DOHH2 (cell line): ENCODE measurements around the gene BCL2L1.
"Not testable (repeated sequence)": the region's sequence is repeated elsewhere in the genome, so short reads cannot be mapped to it uniquely, and the experiment has no call there.

Experiments used
- CTCF ChIP-seq: fragments of 200-600 bp; sonication (generic); IDR thresholded peaks from one replicate; pipeline ENCODE4 v1.5.1; 2014; ENCODE audit warnings: antibody characterized with exemption, mild to moderate bottlenecking, low read depth, low read length; ENCODE audit not compliant: poor library complexity, severe bottlenecking
- EZH2phosphoT487 ChIP-seq: fragments of 200-600 bp; sonication (generic); IDR thresholded peaks from 2 replicates; pipeline ENCODE4 v1.6.1; 2017; ENCODE audit warnings: borderline replicate concordance, mild to moderate bottlenecking, antibody characterized with exemption, low read length, moderate library complexity, mixed read lengths

- TF ChIP-seq CTCF, EZH2phosphoT487: not testable (repeated sequence)
Measured at GRCh38 chr20:31626534-31626933, 96.1 kb downstream of the BCL2L1 start.
